H9 (cell line): ENCODE data around the gene GRM5. TPM values are rescaled to one million over a fixed set of nuclear protein-coding genes. Genes with fewer than 3 reads are reported as not detected.
"Not testable (repeated sequence)": the region's sequence is repeated elsewhere in the genome, so short reads cannot be mapped to it uniquely, and the experiment has no call there.

Source experiments
- DNase-seq: peaks from one replicate; pipeline ENCODE4 v3.0.0-alpha.2; 2017
- H2AFZ ChIP-seq: one replicate; pipeline ENCODE4 v1.6.1; 2013; ENCODE audit warnings: mild to moderate bottlenecking, low read length, control low read depth, moderate library complexity
- H2AK5ac ChIP-seq: 2 replicates; pipeline ENCODE4 v1.6.1; 2013; ENCODE audit warnings: low read length, control low read depth, mixed read lengths; ENCODE audit not compliant: insufficient read length
- H2BK120ac ChIP-seq: one replicate; pipeline ENCODE4 v1.6.1; 2013; ENCODE audit warnings: low read depth, mild to moderate bottlenecking, low read length, control low read depth, inconsistent platforms; ENCODE audit not compliant: poor library complexity, severe bottlenecking
- H2BK12ac ChIP-seq: 2 replicates; pipeline ENCODE4 v1.6.1; 2013; ENCODE audit warnings: low read length, control low read depth, mixed read lengths, low read depth; ENCODE audit not compliant: insufficient read length
- H2BK15ac ChIP-seq: 2 replicates; pipeline ENCODE4 v1.6.1; 2013; ENCODE audit warnings: low read depth, low read length, control low read depth
- H2BK20ac ChIP-seq: one replicate; pipeline ENCODE4 v1.6.1; 2013; ENCODE audit warnings: low read depth, mild to moderate bottlenecking, low read length, control low read depth, inconsistent platforms; ENCODE audit not compliant: poor library complexity, severe bottlenecking
- H2BK5ac ChIP-seq: 2 replicates; pipeline ENCODE4 v1.6.1; 2013; ENCODE audit warnings: low read length, control low read depth, mixed read lengths; ENCODE audit not compliant: insufficient read length
- H3K14ac ChIP-seq: 2 replicates; pipeline ENCODE4 v1.6.1; 2013; ENCODE audit warnings: low read length, control low read depth; ENCODE audit not compliant: insufficient read depth
- H3K18ac ChIP-seq: 2 replicates; pipeline ENCODE4 v1.6.1; 2013; ENCODE audit warnings: low read depth, mild to moderate bottlenecking, mixed read lengths, low read length, control low read depth; ENCODE audit not compliant: insufficient read length
- H3K23ac ChIP-seq: 2 replicates; pipeline ENCODE4 v1.6.1; 2013; ENCODE audit warnings: low read length, control low read depth, mixed read lengths, low read depth; ENCODE audit not compliant: insufficient read length
- H3K23me2 ChIP-seq: 2 replicates; pipeline ENCODE4 v1.6.1; 2013; ENCODE audit warnings: low read depth, mild to moderate bottlenecking, mixed read lengths, low read length, control low read depth; ENCODE audit not compliant: insufficient read length, poor library complexity, severe bottlenecking
- H3K27ac ChIP-seq: 2 replicates; pipeline ENCODE4 v1.5.1; 2013; ENCODE audit warnings: low read length, control low read depth, mixed read lengths, low read depth; ENCODE audit not compliant: insufficient read length
- H3K27me3 ChIP-seq: 2 replicates; pipeline ENCODE4 v1.6.1; 2013; ENCODE audit warnings: low read length, control low read depth, inconsistent platforms; ENCODE audit not compliant: insufficient read depth
- H3K4ac ChIP-seq: 2 replicates; pipeline ENCODE4 v1.6.1; 2013; ENCODE audit warnings: low read depth, mild to moderate bottlenecking, control low read depth, inconsistent platforms, low read length, moderate library complexity
- H3K4me1 ChIP-seq: 2 replicates; pipeline ENCODE4 v1.6.1; 2013; ENCODE audit warnings: low read length, control low read depth, inconsistent platforms; ENCODE audit not compliant: insufficient read depth
- H3K4me2 ChIP-seq: 2 replicates; pipeline ENCODE4 v1.6.1; 2013; ENCODE audit warnings: low read length, control low read depth, mixed read lengths; ENCODE audit not compliant: insufficient read length, insufficient read depth
- H3K56ac ChIP-seq: 2 replicates; pipeline ENCODE4 v1.6.1; 2013; ENCODE audit warnings: low read depth, mild to moderate bottlenecking, mixed read lengths, low read length, control low read depth; ENCODE audit not compliant: insufficient read length
- H3K79me1 ChIP-seq: 2 replicates; pipeline ENCODE4 v1.6.1; 2013; ENCODE audit warnings: low read depth, mild to moderate bottlenecking, moderate library complexity, low read length, control low read depth, inconsistent platforms; ENCODE audit not compliant: insufficient read depth, poor library complexity, severe bottlenecking
- H3K79me2 ChIP-seq: 2 replicates; pipeline ENCODE4 v1.6.1; 2013; ENCODE audit warnings: low read length, control low read depth, inconsistent platforms; ENCODE audit not compliant: insufficient read depth
- H3K9ac ChIP-seq: 2 replicates; pipeline ENCODE4 v1.6.1; 2013; ENCODE audit warnings: low read length, control low read depth, mixed read lengths; ENCODE audit not compliant: insufficient read length; ENCODE audit errors: extremely low read depth
- H3K9me3 ChIP-seq: one replicate; pipeline ENCODE4 v1.6.1; 2013; ENCODE audit warnings: low read depth, low read length, inconsistent platforms; ENCODE audit not compliant: control insufficient read depth
- H3T11ph ChIP-seq: one replicate; pipeline ENCODE4 v1.6.1; 2013; ENCODE audit warnings: mild to moderate bottlenecking, low read length, control low read depth, inconsistent platforms
- H4K20me1 ChIP-seq: one replicate; pipeline ENCODE4 v1.6.1; 2013; ENCODE audit not compliant: control insufficient read depth, insufficient read length, insufficient read depth
- H4K5ac ChIP-seq: 2 replicates; pipeline ENCODE4 v1.6.1; 2013; ENCODE audit warnings: low read depth, mild to moderate bottlenecking, mixed read lengths, low read length, control low read depth; ENCODE audit not compliant: insufficient read length
- H4K8ac ChIP-seq: replicated peaks from 2 replicates; pipeline ENCODE4 v1.6.1; 2013; ENCODE audit warnings: low read length, control low read depth, mixed read lengths, low read depth; ENCODE audit not compliant: insufficient read length
- H4K91ac ChIP-seq: 2 replicates; pipeline ENCODE4 v1.6.1; 2013; ENCODE audit warnings: low read depth, mild to moderate bottlenecking, moderate library complexity, mixed read lengths, low read length, control low read depth; ENCODE audit not compliant: insufficient read length
- H3K27ac Mint-ChIP-seq, 3 experiments: 2 replicates in 2 of 3; 3 replicates in 1 of 3; pipeline ENCODE4 v1.8.0; 2020 to 2021; ENCODE audit warnings: mixed read lengths in 3 of 3, mild to moderate bottlenecking in 1 of 3, moderate library complexity in 1 of 3
- H3K27me3 Mint-ChIP-seq: 2 replicates; pipeline ENCODE4 v1.8.0; 2021; ENCODE audit warnings: low read depth, mild to moderate bottlenecking, moderate library complexity, mixed read lengths
- H3K36me3 Mint-ChIP-seq, 3 experiments: 2 replicates in 2 of 3; 3 replicates in 1 of 3; pipeline ENCODE4 v1.8.0; 2020 to 2021; ENCODE audit warnings: low read depth in 3 of 3, mixed read lengths in 3 of 3; ENCODE audit not compliant: insufficient read depth in 1 of 3
- H3K4me1 Mint-ChIP-seq, 2 experiments: 2 replicates each; pipeline ENCODE4 v1.8.0; 2020; ENCODE audit warnings: mixed read lengths in 2 of 2
- H3K4me3 Mint-ChIP-seq, 2 experiments: 2 replicates in 1 of 2; 3 replicates in 1 of 2; pipeline ENCODE4 v1.8.0; 2020 to 2021; ENCODE audit warnings: mild to moderate bottlenecking in 2 of 2, mixed read lengths in 2 of 2, moderate library complexity in 1 of 2
- H3K9me3 Mint-ChIP-seq, 2 experiments: 2 replicates in 1 of 2; 3 replicates in 1 of 2; pipeline ENCODE4 v1.8.0; 2020; ENCODE audit warnings: mild to moderate bottlenecking in 2 of 2, mixed read lengths in 2 of 2, moderate library complexity in 1 of 2
- CTCF ChIP-seq: fragments of 200-600 bp; sonication (generic); conservative IDR thresholded peaks from 3 replicates; pipeline ENCODE4 v1.8.0; 2021; ENCODE audit warnings: antibody characterized with exemption, mild to moderate bottlenecking
- WGBS: extraction: QIAGEN DNeasy Blood & Tissue Kit; methylation state at CpG from one replicate; pipeline ENCODE4 v1.1.7; 2013; ENCODE audit warnings: missing lambda C conversion rate, low lambda C conversion rate, mixed read lengths; ENCODE audit not compliant: insufficient read length; ENCODE audit errors: extremely low coverage; 5-methylcytosine and 5-hydroxymethylcytosine counted together
- total RNA-seq: library from RNA; stranded (reverse); gene quantifications from 2 replicates; pipeline ENCODE4 v1.2.1, GENCODE V29; 2021

Gene GRM5
- total RNA-seq, 1 experiment from 2014 or later: not detected

DNA sequence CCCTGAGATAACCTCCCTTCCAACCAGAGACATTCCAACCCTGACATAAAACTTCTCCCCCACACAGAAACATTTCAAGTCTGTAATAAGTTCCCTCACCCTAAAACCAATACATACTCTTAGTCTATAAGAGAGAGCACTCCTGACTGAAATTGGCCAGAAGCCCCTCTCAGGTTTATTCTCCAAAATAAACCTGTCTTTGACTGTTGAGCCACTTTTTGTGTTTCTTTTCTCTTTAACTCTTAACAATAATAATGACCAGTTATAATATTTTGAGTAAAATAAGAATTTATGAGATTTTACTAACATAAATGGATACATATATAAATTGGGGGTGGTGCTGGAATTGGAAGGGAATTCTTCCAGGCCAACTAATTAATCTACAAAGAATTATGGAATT lies 93.6 kb downstream of the GRM5 start:
- Histone ChIP-seq H3K4me1 (no peaks in the 10 kb centered on the region), H3K79me1 (no peaks in the 10 kb centered on the region), H3K4ac (no peak overlapping the region), H3K18ac (no peak overlapping the region), H3K23me2 (no peaks in the 10 kb centered on the region), H3K14ac (no peak overlapping the region), H3K27ac (no peak overlapping the region), H3K9me3 (no peaks in the 10 kb centered on the region), H3K27me3 (no peaks in the 10 kb centered on the region), H3K56ac (no peak overlapping the region), H3T11ph (no peak overlapping the region), H2BK20ac (no peak overlapping the region), H2BK15ac (no peak overlapping the region), H3K9ac (no peak overlapping the region), H4K5ac (no peak overlapping the region), H2BK120ac (no peak overlapping the region), H4K91ac (no peak overlapping the region), H3K4me2 (no peak overlapping the region), H3K79me2 (no peaks in the 10 kb centered on the region), H4K20me1 (no peaks in the 10 kb centered on the region), H3K23ac (no peak overlapping the region), H2AK5ac (no peak overlapping the region), H2BK5ac (no peak overlapping the region), H2BK12ac (no peak overlapping the region), H2AFZ (no peak overlapping the region), H4K8ac (no peak overlapping the region)
- TF ChIP-seq CTCF: no peak
- Mint-ChIP-seq H3K27me3 (no peaks in the 10 kb centered on the region), H3K27ac (no peak overlapping the region), H3K4me3 (no peak overlapping the region), H3K36me3 (peaks cover 4 to 11% (median 4%) of the 10 kb centered on the region in 3 experiments; a peak in 4 of 7 replicates), H3K9me3 (peaks cover 12 to 17% of the 10 kb centered on the region in 2 experiments), H3K4me1 (no peaks in the 10 kb centered on the region)
- no peak for DNase-seq

DNA sequence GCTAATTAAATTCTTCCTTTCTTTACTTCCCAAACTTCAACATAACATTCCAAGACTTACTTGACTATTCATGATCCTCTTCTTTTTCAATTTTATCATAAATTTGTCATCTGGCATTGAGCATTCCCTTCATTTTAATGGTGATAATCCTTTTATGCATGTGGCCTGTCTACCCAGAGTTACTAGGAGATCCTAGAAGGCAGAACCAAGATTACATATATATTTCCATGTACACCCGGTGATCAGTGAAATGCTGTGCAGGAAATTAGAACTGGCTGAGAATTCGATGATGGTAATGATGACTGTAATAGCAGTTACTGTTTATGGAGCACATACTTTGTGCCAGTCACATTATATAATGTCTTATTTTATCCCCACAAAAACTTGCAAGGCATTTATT lies 104.2 kb downstream of the GRM5 start:
- not testable (repeated sequence) for H2BK5ac ChIP-seq, H3K27ac ChIP-seq, H3K14ac ChIP-seq, H4K91ac ChIP-seq, H2BK20ac ChIP-seq, H3K27me3 Mint-ChIP-seq, H3K9ac ChIP-seq, H3K27me3 ChIP-seq, H4K20me1 ChIP-seq, H3T11ph ChIP-seq, H3K79me2 ChIP-seq, H3K18ac ChIP-seq, H2AK5ac ChIP-seq, H3K9me3 Mint-ChIP-seq, H3K27ac Mint-ChIP-seq, H3K23me2 ChIP-seq, H3K79me1 ChIP-seq, H3K56ac ChIP-seq, H3K4me3 Mint-ChIP-seq, H4K8ac ChIP-seq, H2BK120ac ChIP-seq, H3K4me1 Mint-ChIP-seq, H3K23ac ChIP-seq, H4K5ac ChIP-seq, H3K4me2 ChIP-seq, H3K36me3 Mint-ChIP-seq, H2AFZ ChIP-seq, H2BK15ac ChIP-seq, H3K9me3 ChIP-seq, DNase-seq, H3K4me1 ChIP-seq, H2BK12ac ChIP-seq, H3K4ac ChIP-seq
- WGBS: no CpG with 5 or more reads among the region's 2 CpGs
